Liver (tissue), 3 donors: Measurements from ENCODE around the gene TRIO.

ENCODE experiments used
- CTCF ChIP-seq: fragments of 150-350 bp; IDR thresholded peaks from 2 replicates; pipeline ENCODE4 v1.5.1; 2017; ENCODE audit warnings: improper control_type of control experiment, low read depth, low read length; ENCODE audit not compliant: missing input control
- EGR1 ChIP-seq, 2 donors: IDR thresholded peaks; 2 replicates each; pipeline ENCODE4 v1.6.1; 2016 to 2018; ENCODE audit warnings: antibody characterized with exemption in 2 of 2, low read depth in 2 of 2
- GABPA ChIP-seq, 2 donors: IDR thresholded peaks in 1 of 2; conservative IDR thresholded peaks in 1 of 2; 2 replicates each; pipeline ENCODE4 v1.6.1; 2016; ENCODE audit warnings: antibody characterized with exemption in 2 of 2, mild to moderate bottlenecking in 1 of 2, moderate library complexity in 1 of 2
- HNF4A ChIP-seq, 2 donors: conservative IDR thresholded peaks; 2 replicates each; pipeline ENCODE4 v1.6.1; 2016; ENCODE audit warnings: antibody characterized with exemption in 2 of 2, mild to moderate bottlenecking in 2 of 2
- JUND ChIP-seq, 2 donors: IDR thresholded peaks; 2 replicates each; pipeline ENCODE4 v1.6.1; 2016; ENCODE audit warnings: antibody characterized with exemption in 2 of 2
- MAX ChIP-seq: IDR thresholded peaks from 2 replicates; pipeline ENCODE4 v1.6.1; 2016; ENCODE audit warnings: antibody characterized with exemption
- REST ChIP-seq: IDR thresholded peaks from 2 replicates; pipeline ENCODE4 v1.6.1; 2016; ENCODE audit warnings: antibody characterized with exemption, mild to moderate bottlenecking
- RXRA ChIP-seq, 2 donors: IDR thresholded peaks; 2 replicates each; pipeline ENCODE4 v1.6.1; 2017 to 2018; ENCODE audit warnings: antibody characterized with exemption in 2 of 2, mild to moderate bottlenecking in 1 of 2
- SP1 ChIP-seq: IDR thresholded peaks from 2 replicates; pipeline ENCODE4 v1.6.1; 2018; ENCODE audit warnings: antibody characterized with exemption, mild to moderate bottlenecking
- TAF1 ChIP-seq: conservative IDR thresholded peaks from 2 replicates; pipeline ENCODE4 v1.6.1; 2016; ENCODE audit warnings: antibody characterized with exemption, mild to moderate bottlenecking
- YY1 ChIP-seq: IDR thresholded peaks from 2 replicates; pipeline ENCODE4 v1.6.1; 2016; ENCODE audit warnings: antibody characterized with exemption, mild to moderate bottlenecking
- ZBTB33 ChIP-seq: IDR thresholded peaks from 2 replicates; pipeline ENCODE4 v1.6.1; 2016; ENCODE audit warnings: antibody characterized with exemption
- donor health status: healthy.
- donor health status: healthy.

GRCh38 chr5:14463629-14464028 is 320.5 kb downstream of the TRIO start:
- TF ChIP-seq YY1 (no peak), CTCF (no peak), TAF1 (no peak), MAX (no peak), HNF4A (conservative IDR thresholded peaks at IDR 0.05) (no peak), EGR1 (IDR thresholded peaks at IDR 0.05; ENCODE audit: low read depth in 2 of 2) (no peak), SP1 (no peak), REST (no peak), JUND (IDR thresholded peaks at IDR 0.05) (no peak), ZBTB33 (no peak), GABPA (IDR thresholded peaks at IDR 0.05 in 1 of 2, conservative IDR thresholded peaks at IDR 0.05 in 1 of 2) (no peak), RXRA (IDR thresholded peaks at IDR 0.05) (no peak)
